GM10248 (cell line): ENCODE data around the gene TRIM15.
A peak's percentile ranks its signal among the peaks of the same experiment; 100 is the strongest.

Experiments used
- CTCF ChIA-PET: fragments of 300-600 bp; sonication (Branson Sonifier 250); formaldehyde crosslinking; extraction: SDS; loops from one replicate; lab custom pipeline; 2021; ENCODE audit warnings: antibody characterized with exemption; lab: Yijun Ruan, JAX
- POLR2A ChIA-PET: fragments of 350-650 bp; sonication (Branson Sonifier 250); formaldehyde crosslinking; extraction: SDS; loops from one replicate; lab custom pipeline; 2020; ENCODE audit warnings: antibody characterized with exemption; lab: Yijun Ruan, JAX
- DNase-seq: peaks from one replicate; pipeline ENCODE4 v3.0.0; 2012; ENCODE audit errors: extremely low spot score
- TF ChIP-seq, protein P1 (sequence below): IDR thresholded peaks from 2 replicates; pipeline ENCODE4 v1.5.1; 2012; ENCODE audit warnings: mild to moderate bottlenecking, low read depth; ENCODE audit errors: extremely low read depth, missing control alignments, control extremely low read depth

TRIM15 gene

DNA sequence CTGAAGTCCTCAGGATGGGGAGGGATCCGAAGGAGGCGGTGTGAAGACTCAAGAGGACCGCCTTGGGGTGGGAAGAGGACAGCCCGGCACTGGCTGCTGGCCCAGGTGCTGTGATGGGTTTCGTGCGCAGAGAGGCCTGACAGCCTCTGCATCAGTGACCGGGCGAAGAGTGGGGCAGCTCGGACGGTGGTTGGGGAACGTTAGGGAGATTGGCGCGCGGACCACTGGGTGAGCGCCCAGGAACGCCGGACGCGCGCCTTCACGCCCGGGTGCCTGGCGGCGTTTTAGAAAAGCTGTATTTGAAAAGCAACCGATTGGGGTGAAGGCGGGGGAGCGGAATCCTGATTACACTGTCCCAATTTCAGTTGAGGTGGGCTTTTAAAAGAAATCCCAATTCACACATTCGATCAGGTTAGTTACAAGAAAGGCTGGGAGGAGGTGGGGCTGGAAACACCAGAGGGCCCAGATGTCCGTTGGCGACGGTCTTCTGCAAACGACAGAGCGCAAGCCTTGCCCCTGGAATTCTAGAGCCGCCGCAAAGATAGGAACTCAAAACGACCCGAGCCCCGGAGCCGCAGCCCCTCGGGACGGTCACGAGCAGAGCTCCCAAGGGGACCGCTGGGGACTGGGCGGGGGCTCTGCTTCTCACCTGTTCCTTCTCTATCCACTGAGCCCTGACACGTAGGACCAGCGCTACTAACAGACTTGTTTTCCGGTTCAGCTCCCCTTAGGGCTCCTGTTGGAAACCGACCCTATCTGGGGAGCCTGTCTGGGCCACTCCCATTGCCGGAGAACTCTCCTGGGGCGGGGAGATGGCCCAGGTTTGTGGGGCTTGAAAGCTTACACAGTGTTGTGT lies 35.9 kb upstream of the TRIM15 start:
- POLR2A ChIA-PET = no interaction called here
- DNase-seq = no peak
- TF ChIP-seq, protein P1, sequence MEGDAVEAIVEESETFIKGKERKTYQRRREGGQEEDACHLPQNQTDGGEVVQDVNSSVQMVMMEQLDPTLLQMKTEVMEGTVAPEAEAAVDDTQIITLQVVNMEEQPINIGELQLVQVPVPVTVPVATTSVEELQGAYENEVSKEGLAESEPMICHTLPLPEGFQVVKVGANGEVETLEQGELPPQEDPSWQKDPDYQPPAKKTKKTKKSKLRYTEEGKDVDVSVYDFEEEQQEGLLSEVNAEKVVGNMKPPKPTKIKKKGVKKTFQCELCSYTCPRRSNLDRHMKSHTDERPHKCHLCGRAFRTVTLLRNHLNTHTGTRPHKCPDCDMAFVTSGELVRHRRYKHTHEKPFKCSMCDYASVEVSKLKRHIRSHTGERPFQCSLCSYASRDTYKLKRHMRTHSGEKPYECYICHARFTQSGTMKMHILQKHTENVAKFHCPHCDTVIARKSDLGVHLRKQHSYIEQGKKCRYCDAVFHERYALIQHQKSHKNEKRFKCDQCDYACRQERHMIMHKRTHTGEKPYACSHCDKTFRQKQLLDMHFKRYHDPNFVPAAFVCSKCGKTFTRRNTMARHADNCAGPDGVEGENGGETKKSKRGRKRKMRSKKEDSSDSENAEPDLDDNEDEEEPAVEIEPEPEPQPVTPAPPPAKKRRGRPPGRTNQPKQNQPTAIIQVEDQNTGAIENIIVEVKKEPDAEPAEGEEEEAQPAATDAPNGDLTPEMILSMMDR = no peak
- CTCF ChIA-PET = interaction anchor here (1.0 to 2.0 kb wide), 3 partner anchors 16 to 25 kb away, joined by 3 to 14 read pairs (median 5); no protein-coding TSS in a partner anchor

DNA sequence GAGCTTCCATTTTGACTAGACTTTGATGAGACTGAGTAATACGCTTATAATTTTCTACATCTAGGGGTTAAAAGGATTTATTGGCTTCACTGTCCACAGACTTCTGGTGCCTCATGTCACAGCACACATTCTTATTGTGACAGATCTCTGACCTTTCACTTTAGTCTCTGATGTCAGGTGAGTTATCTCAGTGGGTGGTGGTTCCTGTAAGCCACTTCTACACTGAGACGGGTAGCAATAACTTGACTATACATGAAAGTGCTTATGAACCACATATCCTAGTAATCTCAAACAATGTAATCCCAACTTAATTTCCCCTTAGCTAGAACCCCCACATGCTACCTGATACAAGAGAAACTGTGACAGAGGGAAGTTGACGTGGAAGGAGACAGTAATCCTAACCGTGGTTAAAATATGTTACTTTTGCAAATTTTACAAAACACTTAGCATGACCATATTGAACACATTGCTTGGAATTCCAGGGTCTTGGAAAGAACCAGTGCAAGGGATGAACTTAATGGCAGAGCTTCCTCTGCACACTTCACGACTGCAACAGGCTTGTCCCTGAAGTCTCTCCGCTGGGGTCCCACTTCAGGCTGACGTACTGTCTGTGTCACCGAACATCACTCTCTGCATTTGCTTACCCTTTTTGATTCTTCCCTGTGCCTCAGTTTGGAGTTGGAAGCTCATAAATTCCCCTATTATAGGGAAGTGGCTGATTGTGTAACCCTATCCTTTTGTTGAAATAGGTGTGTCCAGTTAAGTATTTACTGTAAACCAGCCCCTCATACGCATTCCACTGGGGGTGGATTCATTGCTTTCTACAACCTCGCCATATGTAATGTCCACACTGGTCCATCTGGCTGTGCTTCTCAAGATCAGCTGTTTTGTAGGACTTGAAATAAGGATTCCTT lies 33.8 kb upstream of the TRIM15 start:
- POLR2A ChIA-PET = no interaction called here
- CTCF ChIA-PET = interaction anchor here (1.3 to 10.1 kb wide), 12 partner anchors 9 to 476 kb away, joined by 4 to 313 read pairs (median 10); partner anchors contain the start of genes PPP1R11 and TRIM31
- TF ChIP-seq, protein P1 = no peak
- no peak for DNase-seq

DNA sequence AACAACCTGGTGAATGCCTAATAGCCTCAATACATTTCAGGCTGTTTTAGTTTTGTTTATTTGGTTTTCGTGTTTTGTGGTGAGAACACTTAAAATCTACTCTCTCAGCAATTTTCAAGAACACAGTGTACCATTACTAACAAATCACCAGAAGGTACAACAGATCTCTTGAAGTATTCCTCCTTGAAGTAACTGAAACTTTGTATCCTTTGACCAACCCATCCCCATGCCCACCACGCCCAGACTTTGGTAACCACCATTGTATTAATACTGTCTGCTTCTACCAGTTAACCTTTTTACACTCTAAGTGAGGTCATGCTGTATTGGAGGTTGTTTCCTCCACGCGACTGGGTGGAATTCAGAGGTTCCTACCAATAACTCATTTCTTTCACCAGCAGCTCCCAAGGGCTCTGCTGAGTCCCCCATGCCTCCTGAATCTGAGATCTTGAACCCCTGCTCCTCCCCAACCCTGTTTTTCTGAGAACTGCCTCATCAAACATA lies 33.1 kb upstream of the TRIM15 start:
- DNase-seq = no peak
- ChIA-PET CTCF (interaction anchor here (0.8 to 10.1 kb wide), 29 partner anchors 8 to 477 kb away, joined by 3 to 313 read pairs (median 6); partner anchors contain the start of genes POLR1H, PPP1R11 and TRIM31), POLR2A (no interaction called here)
- TF ChIP-seq, protein P1 = no peak

DNA sequence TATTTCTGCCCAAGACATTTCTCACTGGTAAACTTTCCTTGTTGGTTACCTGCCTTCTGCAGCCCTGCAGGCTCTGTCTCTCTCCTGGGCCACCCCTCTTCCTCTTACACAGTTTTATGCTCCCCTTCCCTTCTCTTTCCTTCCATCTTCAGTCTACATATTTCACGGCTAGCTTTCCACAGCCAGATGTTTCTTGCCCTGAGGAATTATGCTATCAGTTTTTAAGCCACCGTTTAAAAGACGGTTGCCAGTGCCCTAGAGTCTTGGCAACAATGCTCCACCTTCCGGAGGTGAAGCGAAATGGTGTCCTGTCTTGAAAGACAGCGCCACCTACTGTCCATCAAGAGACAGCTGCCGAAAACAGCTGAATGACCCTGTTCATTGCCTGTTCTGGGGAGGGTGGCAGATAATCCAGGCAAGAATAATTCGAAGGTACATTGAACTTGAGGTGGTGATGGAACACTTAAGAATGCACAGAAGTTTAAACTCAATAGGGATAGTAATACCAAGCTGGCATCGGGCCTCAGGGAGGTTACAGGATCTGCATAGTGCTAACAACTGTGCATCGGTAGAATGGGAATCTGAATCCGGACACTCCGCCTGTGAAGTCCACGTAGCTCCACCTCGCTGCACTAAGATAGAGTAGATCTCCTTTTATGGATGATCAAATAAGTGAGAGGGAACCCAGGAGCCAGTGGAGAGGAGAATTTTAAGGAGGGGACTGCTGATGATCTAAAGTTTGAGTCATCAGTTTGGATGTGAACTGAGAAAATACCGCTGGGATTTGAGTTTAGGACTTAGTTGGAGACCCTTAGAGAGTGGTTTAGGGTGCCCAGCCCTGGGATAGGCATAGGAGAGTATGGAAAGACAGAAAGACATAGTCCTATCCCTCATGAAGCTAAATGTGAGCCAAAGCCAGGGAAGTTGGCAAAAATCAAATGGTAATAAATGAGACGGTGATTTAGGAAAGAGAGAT lies 32.2 kb upstream of the TRIM15 start:
- ChIA-PET CTCF (interaction anchor here (0.7 to 10.1 kb wide), 52 partner anchors 9 to 478 kb away, joined by 3 to 313 read pairs (median 4); partner anchors contain the start of genes POLR1H, PPP1R11 and TRIM31), POLR2A (interaction anchor here (1.3 kb wide), 1 partner anchor 29 kb away, joined by 3 read pairs; no protein-coding TSS in a partner anchor)

DNA sequence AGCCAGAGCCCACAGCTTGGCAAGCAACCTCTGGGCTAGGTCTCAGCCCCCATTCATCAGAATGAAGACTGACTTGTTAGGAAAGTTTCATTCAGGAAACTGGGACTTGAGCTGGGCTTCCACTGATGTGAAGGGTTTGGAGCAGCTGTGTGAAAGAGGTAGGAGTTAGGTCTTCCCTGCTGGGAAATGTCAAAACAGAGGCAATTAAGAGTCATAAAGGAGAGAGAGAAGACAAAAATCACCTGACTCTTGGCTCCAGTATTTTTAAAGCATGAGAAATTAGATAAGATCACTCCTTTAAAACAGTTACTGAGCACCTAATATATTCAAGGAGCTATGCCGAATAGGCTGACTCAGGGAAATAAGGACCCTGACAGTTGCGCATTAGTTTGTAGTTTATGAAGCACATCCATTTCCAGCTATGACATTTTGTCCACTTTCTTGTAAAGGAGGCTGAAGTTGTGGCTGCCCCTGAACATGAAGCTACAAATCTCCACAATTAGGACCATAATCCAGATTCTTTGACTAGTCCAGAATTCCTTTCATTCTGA lies 31.3 kb upstream of the TRIM15 start:
- DNase-seq = no peak
- TF ChIP-seq, protein P1 = no peak
- ChIA-PET CTCF (interaction anchor here (0.8 to 10.1 kb wide), 37 partner anchors 8 to 435 kb away, joined by 3 to 313 read pairs (median 6); partner anchors contain the start of genes POLR1H, PPP1R11 and TRIM31), POLR2A (interaction anchor here (1.3 kb wide), 1 partner anchor 30 kb away, joined by 3 read pairs; no protein-coding TSS in a partner anchor)

More for the DNA sequence above, 32.2 kb upstream of the TRIM15 start:
- DNase-seq = peak; percentile 85
- TF ChIP-seq, protein P1 = peak; percentile 99
